Measurements from ENCODE around the gene NDUFB11.

Gene NDUFB11

GRCh38 chrX:47176101-47176740, 31.7 kb upstream of the NDUFB11 start:
- peaks cover 49% of the 10 kb centered on the region for H3K36me3 ChIP-seq
- no peak for DNase-seq
- TF ChIP-seq, protein P1, sequence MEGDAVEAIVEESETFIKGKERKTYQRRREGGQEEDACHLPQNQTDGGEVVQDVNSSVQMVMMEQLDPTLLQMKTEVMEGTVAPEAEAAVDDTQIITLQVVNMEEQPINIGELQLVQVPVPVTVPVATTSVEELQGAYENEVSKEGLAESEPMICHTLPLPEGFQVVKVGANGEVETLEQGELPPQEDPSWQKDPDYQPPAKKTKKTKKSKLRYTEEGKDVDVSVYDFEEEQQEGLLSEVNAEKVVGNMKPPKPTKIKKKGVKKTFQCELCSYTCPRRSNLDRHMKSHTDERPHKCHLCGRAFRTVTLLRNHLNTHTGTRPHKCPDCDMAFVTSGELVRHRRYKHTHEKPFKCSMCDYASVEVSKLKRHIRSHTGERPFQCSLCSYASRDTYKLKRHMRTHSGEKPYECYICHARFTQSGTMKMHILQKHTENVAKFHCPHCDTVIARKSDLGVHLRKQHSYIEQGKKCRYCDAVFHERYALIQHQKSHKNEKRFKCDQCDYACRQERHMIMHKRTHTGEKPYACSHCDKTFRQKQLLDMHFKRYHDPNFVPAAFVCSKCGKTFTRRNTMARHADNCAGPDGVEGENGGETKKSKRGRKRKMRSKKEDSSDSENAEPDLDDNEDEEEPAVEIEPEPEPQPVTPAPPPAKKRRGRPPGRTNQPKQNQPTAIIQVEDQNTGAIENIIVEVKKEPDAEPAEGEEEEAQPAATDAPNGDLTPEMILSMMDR (IDR thresholded peaks at IDR 0.05; ENCODE audit: low read depth, low read length): no peak

DNA sequence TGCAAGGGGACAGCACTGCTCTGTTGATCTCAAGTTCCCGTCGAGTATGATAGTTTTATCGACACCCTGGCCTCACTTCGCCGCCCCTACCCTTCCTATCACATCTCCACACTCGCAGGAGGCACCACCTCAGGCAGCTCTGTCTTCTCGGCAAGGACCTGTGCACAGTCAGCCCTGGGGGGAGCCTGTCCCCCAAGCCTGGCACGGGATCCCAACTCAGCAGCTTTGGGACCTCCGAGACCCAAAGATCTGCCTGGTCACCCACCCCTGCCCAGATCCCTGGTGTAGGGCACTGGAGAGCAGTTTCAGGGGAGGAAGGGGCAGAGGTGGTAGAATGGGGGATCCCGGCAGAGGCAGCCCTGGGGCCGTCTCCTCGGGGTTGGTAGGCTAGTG, 31.1 kb upstream of the NDUFB11 start:
- TF ChIP-seq, protein P1 (IDR thresholded peaks at IDR 0.05; ENCODE audit: low read depth, low read length): no peak
- peaks cover 50% of the 10 kb centered on the region for H3K36me3 ChIP-seq
- H3K27me3 ChIP-seq: no peaks in the 10 kb centered on the region
- no peak for DNase-seq
- no peaks in the 10 kb centered on the region for H3K9me3 ChIP-seq
- no peak overlapping the region for H3K4me3 ChIP-seq (ENCODE audit: low read depth, low read length)
- no peaks in the 10 kb centered on the region for H3K4me1 ChIP-seq

More at GRCh38 chrX:47176101-47176740, 31.7 kb upstream of the NDUFB11 start:
- Histone ChIP-seq H3K4me3 (ENCODE audit: low read depth, low read length) (no peak overlapping the region), H3K9me3 (no peaks in the 10 kb centered on the region), H3K27me3 (no peaks in the 10 kb centered on the region), H3K4me1 (no peaks in the 10 kb centered on the region)

- no peaks in the 10 kb centered on the region for H3K27me3 ChIP-seq
- peaks cover 52% of the 10 kb centered on the region for H3K36me3 ChIP-seq
- no peak for DNase-seq
- H3K4me1 ChIP-seq: no peaks in the 10 kb centered on the region
- H3K4me3 ChIP-seq (ENCODE audit: low read depth, low read length): no peak overlapping the region
- H3K9me3 ChIP-seq: no peaks in the 10 kb centered on the region
- TF ChIP-seq, protein P1 (IDR thresholded peaks at IDR 0.05; ENCODE audit: low read depth, low read length): no peak
Measured at GRCh38 chrX:47174846-47175587, 30.5 kb upstream of the NDUFB11 start.

DNA sequence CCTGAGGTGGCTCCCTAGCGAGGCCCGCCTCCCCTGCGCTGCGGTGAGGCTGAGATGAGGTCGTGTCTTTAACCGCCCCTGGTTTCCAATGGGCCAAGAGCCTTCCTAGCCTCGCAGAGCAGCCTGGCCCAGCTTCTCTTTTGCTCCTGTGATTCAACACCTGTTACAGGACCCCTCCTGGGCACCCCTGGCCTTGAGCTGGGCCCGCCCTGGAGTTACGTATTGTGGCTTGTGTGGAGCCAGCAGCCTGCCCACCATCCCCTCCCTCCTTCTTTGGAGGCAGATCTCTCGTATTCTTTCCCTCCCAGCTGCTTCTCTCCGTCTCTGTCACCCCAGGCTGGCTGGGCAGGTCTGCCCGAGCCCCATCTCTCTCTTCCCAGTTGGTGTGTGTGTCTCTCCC, 29.9 kb upstream of the NDUFB11 start:
- Histone ChIP-seq H3K36me3 (peaks cover 52% of the 10 kb centered on the region), H3K4me3 (ENCODE audit: low read depth, low read length) (no peak overlapping the region), H3K4me1 (no peaks in the 10 kb centered on the region), H3K9me3 (no peaks in the 10 kb centered on the region), H3K27me3 (no peaks in the 10 kb centered on the region)
- DNase-seq: no peak
- TF ChIP-seq, protein P1 (IDR thresholded peaks at IDR 0.05; ENCODE audit: low read depth, low read length): no peak

- Histone ChIP-seq H3K27me3 (no peaks in the 10 kb centered on the region), H3K4me1 (no peaks in the 10 kb centered on the region), H3K9me3 (no peaks in the 10 kb centered on the region), H3K36me3 (peaks cover 53% of the 10 kb centered on the region), H3K4me3 (ENCODE audit: low read depth, low read length) (no peak overlapping the region)
- TF ChIP-seq, protein P1 (IDR thresholded peaks at IDR 0.05; ENCODE audit: low read depth, low read length): no peak
- no peak for DNase-seq
Measured at GRCh38 chrX:47172971-47173792, 28.7 kb upstream of the NDUFB11 start.
